LNCAP (cell line): Measurements from ENCODE around the gene TMEM217.

Source experiments
- CTCF ChIP-seq: fragments of 450-650 bp; IDR thresholded peaks from 2 replicates; pipeline ENCODE4 v1.5.1; 2017; ENCODE audit warnings: mild to moderate bottlenecking

TMEM217 gene

DNA sequence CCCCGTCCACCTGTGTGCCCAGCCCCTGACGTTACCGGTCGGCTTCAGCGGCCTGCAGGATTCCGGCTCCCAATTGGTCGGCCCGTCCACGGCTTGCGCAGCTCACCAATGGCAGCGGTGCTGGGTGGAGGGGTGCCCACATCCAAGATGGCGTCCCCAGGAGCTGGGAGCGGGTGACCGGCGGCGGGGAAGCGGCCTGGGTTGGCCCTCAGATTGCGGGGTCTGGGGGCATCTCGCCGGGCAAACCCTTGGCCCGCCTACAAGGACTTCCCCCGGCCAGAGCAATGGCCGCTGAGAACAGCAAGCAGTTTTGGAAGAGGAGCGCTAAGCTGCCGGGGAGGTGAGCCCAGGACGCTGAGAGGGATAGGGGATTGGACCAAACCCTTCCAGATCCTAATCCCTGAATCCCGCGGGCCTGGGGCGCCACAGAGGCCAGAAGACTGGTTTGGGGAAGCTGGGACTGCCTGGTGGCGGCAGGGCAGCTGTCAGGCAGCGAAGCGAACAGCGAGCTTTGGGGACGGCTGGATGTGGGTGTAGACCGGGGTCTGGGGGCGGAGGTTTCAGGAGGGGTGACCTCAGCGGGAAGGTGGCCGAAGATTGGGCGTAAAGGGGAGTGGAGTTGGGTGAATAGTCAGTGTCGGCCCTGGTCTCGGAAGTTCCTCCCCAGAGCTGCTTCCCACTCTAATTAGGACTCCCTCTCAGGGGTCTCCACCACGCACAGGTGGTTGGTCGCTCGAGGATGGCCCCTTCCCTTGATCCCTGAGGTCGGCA, at the start of gene TMEM217, which contains the start of gene TBC1D22B:
TMEM217 (minus strand) TSS at position 511 of the 771 bp plus-strand sequence. CDS start 39,114 bp downstream, outside the sequence.
TBC1D22B (plus strand) TSS at position 139 of the 771 bp plus-strand sequence; CDS start at position 285, 146 bp downstream.
- TF ChIP-seq CTCF = no peak

DNA sequence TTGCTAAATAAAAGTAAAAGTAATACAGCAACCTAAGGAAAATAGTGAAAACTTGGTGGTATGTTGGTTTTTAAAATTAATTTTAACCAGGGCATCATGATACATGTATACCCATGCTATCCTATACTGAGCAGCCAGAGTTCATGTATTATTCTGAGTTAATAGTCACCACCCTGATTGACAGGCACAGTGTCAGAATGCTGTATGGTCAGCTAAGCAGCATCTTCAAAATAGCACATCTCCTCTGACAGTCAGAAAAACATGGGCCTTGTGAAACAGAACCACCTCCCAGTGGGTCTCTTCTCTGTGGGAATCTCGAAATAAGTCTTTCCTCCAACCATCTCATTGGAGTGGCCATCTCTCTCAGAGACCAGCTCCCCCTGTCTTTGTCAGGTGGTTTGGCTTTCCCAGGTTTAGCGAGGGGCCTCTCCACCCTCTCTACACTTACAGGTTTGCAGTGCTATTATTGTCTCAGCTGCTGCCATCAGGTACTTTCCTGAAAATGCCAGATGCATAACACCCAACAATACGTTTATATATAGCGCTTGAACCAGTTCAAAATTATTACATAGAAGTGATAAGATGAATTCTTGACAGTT, 48.8 kb upstream of the TMEM217 start:
- no peak for TF ChIP-seq CTCF

GRCh38 chr6:37305841-37306425, 48.0 kb upstream of the TMEM217 start:
- no peak for TF ChIP-seq CTCF

DNA sequence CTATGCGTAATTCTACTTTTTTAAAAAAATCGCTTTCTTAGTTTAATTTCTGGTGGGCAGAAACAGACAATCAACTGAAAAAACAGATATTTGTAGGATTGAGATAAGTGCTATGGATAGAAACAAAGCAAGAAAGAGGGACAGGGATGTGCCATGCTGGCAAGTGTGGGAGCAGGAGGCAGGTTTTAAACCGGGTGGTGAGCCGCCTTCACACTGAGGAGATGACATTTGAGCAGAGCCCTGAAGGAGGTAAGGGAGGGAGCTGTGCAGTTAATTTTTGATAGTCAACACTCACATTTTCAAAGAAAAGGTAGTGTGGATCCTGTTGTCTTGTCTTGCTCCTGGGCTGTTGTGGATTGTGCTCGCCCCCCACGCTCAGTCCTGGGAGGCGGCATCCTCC, 46.8 kb upstream of the TMEM217 start:
- no peak for TF ChIP-seq CTCF

DNA sequence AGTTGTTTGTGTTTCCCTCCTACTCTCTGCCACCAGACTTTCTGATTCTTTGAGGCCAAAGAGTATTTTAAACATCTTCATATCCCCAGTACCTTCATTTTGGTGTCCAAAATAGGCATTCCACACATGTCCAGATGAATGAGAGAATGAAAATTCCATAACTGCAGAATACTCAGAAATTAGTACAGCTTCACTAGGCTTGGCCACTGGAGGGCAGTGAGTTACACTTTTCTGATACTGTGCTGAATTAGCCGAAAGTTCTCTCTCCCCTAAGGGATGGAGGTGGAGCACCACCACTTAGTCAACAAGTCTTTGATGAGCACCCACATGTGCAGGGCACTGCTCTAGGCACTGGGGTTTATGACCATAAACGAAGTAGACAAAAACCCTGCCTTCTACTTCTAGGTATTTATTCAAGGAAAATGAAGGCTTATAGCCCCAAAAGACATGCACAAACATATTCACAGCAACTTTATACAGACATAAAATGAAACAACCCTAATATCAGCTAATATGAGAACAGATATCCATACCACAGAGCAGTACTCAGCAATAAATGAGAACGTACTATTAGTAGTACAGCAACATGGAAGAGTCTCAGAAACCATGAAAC, 46.1 kb upstream of the TMEM217 start:
- peak; percentile 60 for TF ChIP-seq CTCF

DNA sequence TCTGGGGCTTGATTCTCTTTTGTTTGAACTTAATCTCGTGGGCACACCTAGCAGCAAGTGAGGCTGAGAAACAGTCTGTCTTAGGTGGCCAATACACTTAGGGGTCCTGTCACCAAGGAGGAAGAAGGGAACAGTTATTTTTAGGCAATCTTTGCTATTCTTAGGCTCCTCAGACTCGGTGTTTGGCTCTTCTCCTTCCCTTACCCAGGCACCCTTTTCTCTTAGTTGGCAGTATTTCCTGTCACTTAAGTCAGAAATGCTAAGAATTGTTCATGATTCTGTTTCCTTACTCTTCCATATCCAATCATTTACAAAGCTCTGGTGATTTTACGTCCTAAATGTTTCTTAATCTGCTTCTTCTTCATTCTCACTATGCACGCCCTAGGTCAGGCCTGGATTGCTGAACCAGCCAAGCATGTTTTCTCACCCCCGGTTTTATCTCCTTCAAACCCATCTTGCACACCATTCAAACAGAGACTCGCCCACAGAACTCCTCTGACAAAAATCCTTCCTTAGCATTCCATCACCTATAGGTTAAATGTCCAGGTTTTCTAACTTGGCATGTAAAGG, 45.2 kb upstream of the TMEM217 start:
- TF ChIP-seq CTCF = no peak

GRCh38 chr6:37302086-37302686, 44.2 kb upstream of the TMEM217 start:
- TF ChIP-seq CTCF = no peak
